HG02763 (cell line): Measurements from ENCODE around the gene SLC39A3.

Experiments used
- ATAC-seq: cut with Tn5 transposase; IDR thresholded peaks from one replicate; pipeline ENCODE4 v1.9.1; 2021; ENCODE audit warnings: mild to moderate bottlenecking, moderate library complexity; ENCODE audit not compliant: unreplicated experiment

Gene SLC39A3

GRCh38 chr19:2750808-2751437 is 11.1 kb upstream of the SLC39A3 start:
- ATAC-seq, result no peak

- peak; percentile 47 for ATAC-seq
Observed at GRCh38 chr19:2747349-2747748, 7.5 kb upstream of the SLC39A3 start.

GRCh38 chr19:2744113-2744512 is 4.3 kb upstream of the SLC39A3 start:
- ATAC-seq, result no peak

GRCh38 chr19:2743099-2743498 is 3.3 kb upstream of the SLC39A3 start:
- no peak for ATAC-seq

- ATAC-seq, result no peak
Observed at GRCh38 chr19:2740314-2740656, 468 bp upstream of the SLC39A3 start.

- no peak for ATAC-seq
Observed at GRCh38 chr19:2736550-2737190, 3.1 kb downstream of the SLC39A3 start.

- ATAC-seq, result no peak
Observed at GRCh38 chr19:2735374-2735773, 4.4 kb downstream of the SLC39A3 start.

GRCh38 chr19:2734589-2735288 is 5.1 kb downstream of the SLC39A3 start:
- no peak for ATAC-seq

- ATAC-seq, result no peak
Observed at GRCh38 chr19:2733930-2734588, 5.8 kb downstream of the SLC39A3 start.

GRCh38 chr19:2732883-2733282 is 6.9 kb downstream of the SLC39A3 start:
- no peak for ATAC-seq

GRCh38 chr19:2732157-2732725 is 7.6 kb downstream of the SLC39A3 start:
- ATAC-seq, result no peak

- no peak for ATAC-seq
Observed at GRCh38 chr19:2731181-2731995, 8.4 kb downstream of the SLC39A3 start.

- ATAC-seq, result no peak
Observed at GRCh38 chr19:2729943-2730818, 9.6 kb downstream of the SLC39A3 start.

GRCh38 chr19:2728783-2729387 is 10.9 kb downstream of the SLC39A3 start:
- no peak for ATAC-seq

GRCh38 chr19:2727640-2727944 is 12.2 kb downstream of the SLC39A3 start:
- no peak for ATAC-seq

GRCh38 chr19:2726904-2727639 is 12.7 kb downstream of the SLC39A3 start:
- no peak for ATAC-seq

GRCh38 chr19:2726160-2726855 is 13.5 kb downstream of the SLC39A3 start:
- ATAC-seq, result no peak

GRCh38 chr19:2724148-2724557 is 15.7 kb downstream of the SLC39A3 start:
- no peak for ATAC-seq
